HCT116 (cell line): ENCODE data around the gene UBA6. TPM values are rescaled to one million over a fixed set of nuclear protein-coding genes. Genes with fewer than 3 reads are reported as not detected.
"Not testable (repeated sequence)": the region's sequence is repeated elsewhere in the genome, so short reads cannot be mapped to it uniquely, and the experiment has no call there.

Experiments used
- ATAC-seq: fragments of 200-7000 bp; cut with Tn5 transposase; 2 replicates; pipeline ENCODE4 v1.9.1; 2020; ENCODE audit warnings: mild to moderate bottlenecking, moderate library complexity
- BruUV-seq: library from RNA; stranded (reverse); fragments of 400-500 nt; replicated peaks from 2 replicates; lab custom pipeline; 2021; lab: Mats Ljungman, UMichigan
- CTCF ChIA-PET: fragments of 300-600 bp; sonication (Branson Sonifier 250); formaldehyde crosslinking; loops from one replicate; lab custom pipeline; 2021; ENCODE audit warnings: antibody characterized with exemption; lab: Charles Lee
- POLR2A ChIA-PET: fragments of 300-600, 350-600 bp; sonication (Branson Sonifier 250); formaldehyde crosslinking; loops from one replicate; lab custom pipeline; 2021; ENCODE audit warnings: antibody characterized with exemption; lab: Charles Lee
- RAD21 ChIA-PET, 2 experiments: fragments of 300-600 bp; sonication (Branson Sonifier 250); formaldehyde crosslinking; loops; one replicate each; lab custom pipeline; 2023; ENCODE audit warnings: low total read pairs in 2 of 2; ENCODE audit not compliant: uncharacterized antibody in 2 of 2, unreplicated experiment in 2 of 2, low non-redundant PET in 1 of 2; lab: Charles Lee
- DNase-seq: peaks from one replicate; pipeline ENCODE4 v3.0.0-alpha.2; 2010; ENCODE audit warnings: low read depth, low spot score
- H2AFZ ChIP-seq: fragments of 200-600 bp; shearing (Covaris generic), sonication (generic); 2 replicates; pipeline ENCODE4 v1.6.1; 2017; ENCODE audit warnings: low read depth, mixed run types, mixed read lengths, antibody characterized with exemption, low read length; ENCODE audit not compliant: poor library complexity, severe bottlenecking
- H3K27ac ChIP-seq: 2 replicates; pipeline ENCODE4 v1.5.1; 2012; ENCODE audit warnings: low read depth, low read length
- H3K27me3 ChIP-seq: fragments of 200-600 bp; sonication (generic); 2 replicates; pipeline ENCODE4 v1.6.1; 2016; ENCODE audit warnings: mixed run types, low read length, mixed read lengths; ENCODE audit not compliant: insufficient read depth
- H3K36me3 ChIP-seq, 2 experiments: fragments of 200-500 bp in 1 of 2; fragments of 200-600 bp in 1 of 2; sonication (Bioruptor generic) in 1 of 2; sonication (generic) in 1 of 2; 2 replicates each; pipeline versions ENCODE4 v1.5.1 to v1.6.1; 2014 to 2016; ENCODE audit warnings: low read length in 2 of 2, inconsistent platforms in 1 of 2, mixed read lengths in 1 of 2, mixed run types in 1 of 2; ENCODE audit not compliant: insufficient read depth in 2 of 2, control insufficient read depth in 1 of 2
- H3K4me1 ChIP-seq, 2 experiments: fragments of 200-600 bp in 1 of 2; sonication (generic) in 1 of 2; 2 replicates each; pipeline versions ENCODE4 v1.5.1 to v1.6.1; 2012 to 2017; ENCODE audit warnings: low read length in 2 of 2, inconsistent platforms in 1 of 2, mild to moderate bottlenecking in 1 of 2, mixed read lengths in 1 of 2, mixed run types in 1 of 2, moderate library complexity in 1 of 2; ENCODE audit not compliant: insufficient read depth in 2 of 2, control insufficient read depth in 1 of 2
- H3K4me2 ChIP-seq: fragments of 200-600 bp; sonication (generic); 2 replicates; pipeline ENCODE4 v1.6.1; 2017; ENCODE audit warnings: mixed run types, low read length, mixed read lengths
- H3K4me3 ChIP-seq, 2 experiments: fragments of 200-600 bp in 1 of 2; sonication (generic) in 1 of 2; replicated peaks in 1 of 2; 2 replicates each; pipeline ENCODE4 v1.5.1; 2011 to 2016; ENCODE audit warnings: low read length in 2 of 2, control low read depth in 1 of 2, low read depth in 1 of 2, mild to moderate bottlenecking in 1 of 2, mixed read lengths in 1 of 2, mixed run types in 1 of 2
- H3K79me2 ChIP-seq: fragments of 200-600 bp; sonication (generic); 2 replicates; pipeline ENCODE4 v1.6.1; 2017; ENCODE audit warnings: mild to moderate bottlenecking, mixed run types, low read length, moderate library complexity, mixed read lengths; ENCODE audit not compliant: insufficient read depth
- H3K9ac ChIP-seq: fragments of 200-600 bp; sonication (generic); 2 replicates; pipeline ENCODE4 v1.6.1; 2016; ENCODE audit warnings: low read length, mixed read lengths
- H3K9me2 ChIP-seq: fragments of 200-600 bp; sonication (generic), shearing (Covaris generic); 2 replicates; pipeline ENCODE4 v1.6.1; 2017; ENCODE audit warnings: mixed run types, mild to moderate bottlenecking, moderate library complexity; ENCODE audit not compliant: insufficient read depth
- H3K9me3 ChIP-seq, 2 experiments: fragments of 200-500 bp in 1 of 2; fragments of 200-600 bp in 1 of 2; sonication (Bioruptor generic) in 1 of 2; sonication (generic) in 1 of 2; 2 replicates each; pipeline ENCODE4 v1.6.1; 2014 to 2017; ENCODE audit warnings: low read length in 2 of 2, mixed read lengths in 2 of 2, inconsistent platforms in 1 of 2, low read depth in 1 of 2, mild to moderate bottlenecking in 1 of 2, mixed run types in 1 of 2, moderate library complexity in 1 of 2; ENCODE audit not compliant: control insufficient read depth in 1 of 2, insufficient read depth in 1 of 2
- H4K20me1 ChIP-seq: fragments of 200-600 bp; sonication (generic), shearing (Covaris generic); 2 replicates; pipeline ENCODE4 v1.6.1; 2017; ENCODE audit warnings: mixed run types, mild to moderate bottlenecking, moderate library complexity; ENCODE audit not compliant: insufficient read depth
- EGR1 ChIP-seq: IDR thresholded peaks from 2 replicates; pipeline ENCODE4 v1.6.1; 2012; ENCODE audit warnings: low read depth
- POLR2A ChIP-seq: IDR thresholded peaks from 2 replicates; pipeline ENCODE4 v1.7.0; 2011; ENCODE audit warnings: borderline replicate concordance; ENCODE audit not compliant: insufficient read depth, insufficient read length; ENCODE audit errors: extremely low read depth
- SIN3A ChIP-seq: IDR thresholded peaks from 2 replicates; pipeline ENCODE4 v1.6.1; 2012; ENCODE audit warnings: low read depth
- ZNF274 ChIP-seq: fragments of 200-500 bp; sonication (Bioruptor generic); IDR thresholded peaks from 2 replicates; pipeline ENCODE4 v1.6.1; 2014; ENCODE audit warnings: mild to moderate bottlenecking, low read depth, low read length, inconsistent platforms
- intact Hi-C: fragments of 100-400 bp; cut with micrococcal nuclease; formaldehyde crosslinking; loops from 2 replicates; pipeline ENCODE4 v1.10.0; 2022
- total RNA-seq: library from RNA; stranded (reverse); gene quantifications from one replicate; pipeline ENCODE4 v1.2.1, GENCODE V29; 2021; ENCODE audit not compliant: unreplicated experiment
- TF ChIP-seq, protein P1 (sequence below), 3 experiments: fragments of 200-600 bp in 1 of 3; sonication (generic) in 1 of 3; IDR thresholded peaks in 2 of 3; conservative IDR thresholded peaks in 1 of 3; 2 replicates each; pipeline ENCODE4 v1.5.1; 2012 to 2017; ENCODE audit warnings: low read depth in 2 of 3, low read length in 2 of 3, antibody characterized with exemption in 1 of 3, borderline replicate concordance in 1 of 3, control low read depth in 1 of 3, mild to moderate bottlenecking in 1 of 3, mixed read lengths in 1 of 3, mixed run types in 1 of 3, moderate library complexity in 1 of 3; ENCODE audit not compliant: insufficient read depth in 1 of 3
- TF ChIP-seq, protein P2 (sequence below): IDR thresholded peaks from 2 replicates; pipeline ENCODE4 v1.6.1; 2011; ENCODE audit warnings: mild to moderate bottlenecking, low read length, moderate library complexity; ENCODE audit not compliant: insufficient replicate concordance; ENCODE audit errors: extremely low read depth

Gene UBA6
- total RNA-seq, 1 experiment from 2014 or later: 98.9 TPM

DNA sequence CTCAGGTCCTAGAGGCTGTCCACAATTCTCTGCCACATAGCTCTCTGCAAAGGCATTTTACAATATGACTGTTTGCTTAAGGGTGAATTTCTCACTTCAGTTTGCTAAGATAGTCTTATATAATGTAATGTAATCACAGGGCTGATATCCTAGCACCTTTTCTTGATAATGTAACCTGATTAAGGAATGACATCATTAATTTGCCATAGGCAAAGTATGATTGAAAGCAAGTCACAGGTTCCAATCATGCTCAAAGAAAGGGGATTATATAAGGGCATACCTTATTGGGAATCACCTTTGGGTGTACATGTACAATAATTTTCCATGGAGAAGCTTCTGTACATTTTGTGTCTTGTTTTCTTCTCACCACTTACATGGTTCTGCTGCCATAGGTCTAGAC lies 34.4 kb upstream of the UBA6 start:
- Histone ChIP-seq H3K9me3 (no peaks in the 10 kb centered on the region), H3K4me1 (no peaks in the 10 kb centered on the region), H3K27me3 (no peaks in the 10 kb centered on the region), H3K4me2 (no peak overlapping the region), H3K79me2 (no peaks in the 10 kb centered on the region), H3K4me3 (no peak overlapping the region), H3K9me2 (no peaks in the 10 kb centered on the region), H4K20me1 (no peaks in the 10 kb centered on the region), H3K9ac (no peak overlapping the region), H3K27ac (no peak overlapping the region), H3K36me3 (no peaks in the 10 kb centered on the region), H2AFZ (no peak overlapping the region)
- RAD21 ChIA-PET: no interaction called here
- no TSS peak for BruUV-seq
- DNase-seq: no peak
- ATAC-seq: no peak
- POLR2A ChIA-PET: interaction anchor here (1.2 kb wide), 1 partner anchor 9 kb away, joined by 3 read pairs; no protein-coding TSS in a partner anchor
- TF ChIP-seq EGR1 (no peak), POLR2A (no peak), SIN3A (no peak), ZNF274 (no peak)
- TF ChIP-seq, protein P1, sequence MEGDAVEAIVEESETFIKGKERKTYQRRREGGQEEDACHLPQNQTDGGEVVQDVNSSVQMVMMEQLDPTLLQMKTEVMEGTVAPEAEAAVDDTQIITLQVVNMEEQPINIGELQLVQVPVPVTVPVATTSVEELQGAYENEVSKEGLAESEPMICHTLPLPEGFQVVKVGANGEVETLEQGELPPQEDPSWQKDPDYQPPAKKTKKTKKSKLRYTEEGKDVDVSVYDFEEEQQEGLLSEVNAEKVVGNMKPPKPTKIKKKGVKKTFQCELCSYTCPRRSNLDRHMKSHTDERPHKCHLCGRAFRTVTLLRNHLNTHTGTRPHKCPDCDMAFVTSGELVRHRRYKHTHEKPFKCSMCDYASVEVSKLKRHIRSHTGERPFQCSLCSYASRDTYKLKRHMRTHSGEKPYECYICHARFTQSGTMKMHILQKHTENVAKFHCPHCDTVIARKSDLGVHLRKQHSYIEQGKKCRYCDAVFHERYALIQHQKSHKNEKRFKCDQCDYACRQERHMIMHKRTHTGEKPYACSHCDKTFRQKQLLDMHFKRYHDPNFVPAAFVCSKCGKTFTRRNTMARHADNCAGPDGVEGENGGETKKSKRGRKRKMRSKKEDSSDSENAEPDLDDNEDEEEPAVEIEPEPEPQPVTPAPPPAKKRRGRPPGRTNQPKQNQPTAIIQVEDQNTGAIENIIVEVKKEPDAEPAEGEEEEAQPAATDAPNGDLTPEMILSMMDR (IDR thresholded peaks at IDR 0.05 in 2 of 3, conservative IDR thresholded peaks at IDR 0.05 in 1 of 3; ENCODE audit: borderline replicate concordance in 1 of 3, insufficient read depth in 1 of 3, low read depth in 2 of 3, low read length in 2 of 3): no peak
- TF ChIP-seq, protein P2, sequence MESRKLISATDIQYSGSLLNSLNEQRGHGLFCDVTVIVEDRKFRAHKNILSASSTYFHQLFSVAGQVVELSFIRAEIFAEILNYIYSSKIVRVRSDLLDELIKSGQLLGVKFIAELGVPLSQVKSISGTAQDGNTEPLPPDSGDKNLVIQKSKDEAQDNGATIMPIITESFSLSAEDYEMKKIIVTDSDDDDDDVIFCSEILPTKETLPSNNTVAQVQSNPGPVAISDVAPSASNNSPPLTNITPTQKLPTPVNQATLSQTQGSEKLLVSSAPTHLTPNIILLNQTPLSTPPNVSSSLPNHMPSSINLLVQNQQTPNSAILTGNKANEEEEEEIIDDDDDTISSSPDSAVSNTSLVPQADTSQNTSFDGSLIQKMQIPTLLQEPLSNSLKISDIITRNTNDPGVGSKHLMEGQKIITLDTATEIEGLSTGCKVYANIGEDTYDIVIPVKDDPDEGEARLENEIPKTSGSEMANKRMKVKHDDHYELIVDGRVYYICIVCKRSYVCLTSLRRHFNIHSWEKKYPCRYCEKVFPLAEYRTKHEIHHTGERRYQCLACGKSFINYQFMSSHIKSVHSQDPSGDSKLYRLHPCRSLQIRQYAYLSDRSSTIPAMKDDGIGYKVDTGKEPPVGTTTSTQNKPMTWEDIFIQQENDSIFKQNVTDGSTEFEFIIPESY: no peak
- intact Hi-C loops: no loop called here
- CTCF ChIA-PET: interaction anchor here (1.5 to 3.5 kb wide), 2 partner anchors 10 to 11 kb away, joined by 3 to 22 read pairs; no protein-coding TSS in a partner anchor

DNA sequence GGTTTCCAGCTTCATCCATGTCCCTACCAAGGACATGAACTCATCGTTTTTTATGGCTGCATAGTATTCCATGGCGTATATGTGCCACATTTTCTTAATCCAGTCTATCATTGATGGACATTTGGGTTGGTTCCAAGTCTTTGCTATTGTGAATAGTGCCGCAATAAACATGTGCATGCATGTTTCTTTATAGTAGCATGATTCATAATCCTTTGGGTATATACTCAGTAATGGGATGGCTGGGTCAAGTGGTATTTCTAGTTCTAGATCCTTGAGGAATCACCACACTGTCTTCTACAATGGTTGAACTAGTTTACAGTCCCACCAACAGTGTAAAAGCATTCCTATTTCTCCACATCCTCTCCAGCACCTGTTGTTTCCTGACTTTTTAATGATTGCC lies 29.6 kb upstream of the UBA6 start:
- H3K4me3 ChIP-seq, DNase-seq, intact Hi-C loops, H3K9me3 ChIP-seq, H4K20me1 ChIP-seq, POLR2A ChIA-PET, H2AFZ ChIP-seq, H3K9me2 ChIP-seq, H3K9ac ChIP-seq, H3K4me2 ChIP-seq, CTCF ChIA-PET, H3K36me3 ChIP-seq, H3K27me3 ChIP-seq, RAD21 ChIA-PET, H3K27ac ChIP-seq, BruUV-seq, ATAC-seq, H3K79me2 ChIP-seq: not testable (repeated sequence)
- H3K4me1 ChIP-seq: peaks cover 0 to 13% of the 10 kb centered on the region in 2 experiments; a peak in 2 of 4 replicates
